Caco-2 (cell line): ENCODE results near the gene TWIST1. TPM values are rescaled to one million over a fixed set of nuclear protein-coding genes. Genes with fewer than 3 reads are reported as not detected.

Experiments used
- BruUV-seq: library from RNA; stranded (reverse); fragments of 400-500 nt; replicated peaks from 2 replicates; lab custom pipeline; 2021; lab: Mats Ljungman, UMichigan
- CTCF ChIA-PET: fragments of 300-600 bp; sonication (Branson Sonifier 250); formaldehyde crosslinking; loops from one replicate; lab custom pipeline; 2022; ENCODE audit warnings: antibody characterized with exemption; lab: Charles Lee
- POLR2A ChIA-PET: fragments of 300-600 bp; sonication (Branson Sonifier 250); formaldehyde crosslinking; loops from one replicate; lab custom pipeline; 2022; ENCODE audit warnings: antibody characterized with exemption; lab: Charles Lee
- DNase-seq, 2 experiments: peaks; one replicate each; pipeline versions ENCODE4 v3.0.0 to v3.0.0-alpha.2; 2020 to 2022
- H3K27me3 ChIP-seq: replicated peaks from 2 replicates; pipeline ENCODE4 v1.6.0; 2011; ENCODE audit warnings: low read length; ENCODE audit not compliant: control insufficient read depth, insufficient read depth
- H3K36me3 ChIP-seq: 2 replicates; pipeline ENCODE4 v1.5.1; 2011; ENCODE audit warnings: low read length; ENCODE audit not compliant: control insufficient read depth, insufficient read depth
- H3K4me1 ChIP-seq: fragments of 250-450 bp; sonication (Bioruptor Pico); 2 replicates; pipeline ENCODE4 v1.5.1; 2020; ENCODE audit warnings: mild to moderate bottlenecking
- H3K4me3 ChIP-seq: 2 replicates; pipeline ENCODE4 v1.5.1; 2011; ENCODE audit warnings: low read depth, mild to moderate bottlenecking, control low read depth, low read length
- H3K9me3 ChIP-seq: fragments of 250-450 bp; sonication (Bioruptor Pico); 2 replicates; pipeline ENCODE4 v1.5.1; 2020; ENCODE audit warnings: mild to moderate bottlenecking, moderate library complexity
- H3K27ac Mint-ChIP-seq: one replicate; pipeline ENCODE4 v1.8.0; 2022; ENCODE audit warnings: mixed read lengths; ENCODE audit not compliant: unreplicated experiment
- H3K27me3 Mint-ChIP-seq: one replicate; pipeline ENCODE4 v1.8.0; 2022; ENCODE audit warnings: mixed read lengths; ENCODE audit not compliant: insufficient read depth, unreplicated experiment
- H3K36me3 Mint-ChIP-seq: one replicate; pipeline ENCODE4 v1.8.0; 2022; ENCODE audit warnings: mild to moderate bottlenecking, mixed read lengths; ENCODE audit not compliant: insufficient read depth, unreplicated experiment
- H3K4me1 Mint-ChIP-seq: one replicate; pipeline ENCODE4 v1.8.0; 2022; ENCODE audit warnings: low read depth, mixed read lengths; ENCODE audit not compliant: unreplicated experiment
- H3K4me3 Mint-ChIP-seq: one replicate; pipeline ENCODE4 v1.8.0; 2022; ENCODE audit warnings: mild to moderate bottlenecking, moderate library complexity, mixed read lengths; ENCODE audit not compliant: unreplicated experiment
- H3K9me3 Mint-ChIP-seq: one replicate; pipeline ENCODE4 v1.8.0; 2022; ENCODE audit warnings: mixed read lengths; ENCODE audit not compliant: unreplicated experiment
- CTCF ChIP-seq, 2 experiments: fragments of 200-600 bp in 1 of 2; IDR thresholded peaks; 1 replicate in 1 of 2; 2 replicates in 1 of 2; pipeline versions ENCODE4 v1.5.1 to v1.8.0; 2011 to 2022; ENCODE audit warnings: antibody characterized with exemption in 1 of 2, control low read depth in 1 of 2, inconsistent platforms in 1 of 2, low read depth in 1 of 2, low read length in 1 of 2, mild to moderate bottlenecking in 1 of 2, moderate library complexity in 1 of 2; ENCODE audit not compliant: insufficient read depth in 1 of 2, severe bottlenecking in 1 of 2, unreplicated experiment in 1 of 2
- intact Hi-C: fragments of 100-400 bp; cut with micrococcal nuclease; formaldehyde crosslinking; loops from one replicate; pipeline ENCODE4 v1.10.0; 2022; ENCODE audit not compliant: unreplicated experiment
- total RNA-seq: library from RNA; stranded (reverse); gene quantifications from 2 replicates; pipeline ENCODE4 v1.2.3, GENCODE V29; 2022

The TWIST1 gene
- total RNA-seq, 1 experiment from 2014 or later: not detected

GRCh38 chr7:19110776-19111175 lies 6.7 kb downstream of the TWIST1 start:
- peaks cover 23% of the 10 kb centered on the region for H3K27me3 Mint-ChIP-seq
- ChIA-PET POLR2A (no interaction called here), CTCF (no interaction called here)
- H3K4me1 Mint-ChIP-seq: no peaks in the 10 kb centered on the region
- no peaks in the 10 kb centered on the region for H3K27me3 ChIP-seq
- intact Hi-C loops: no loop called here
- no peak for DNase-seq
- H3K4me3 ChIP-seq: no peak overlapping the region
- BruUV-seq: no TSS peak
- no peaks in the 10 kb centered on the region for H3K9me3 ChIP-seq
- no peaks in the 10 kb centered on the region for H3K9me3 Mint-ChIP-seq
- H3K27ac Mint-ChIP-seq: no peak overlapping the region
- TF ChIP-seq CTCF (IDR thresholded peaks at IDR 0.05; ENCODE audit: insufficient read depth in 1 of 2, low read depth in 1 of 2, low read length in 1 of 2, severe bottlenecking in 1 of 2, unreplicated experiment in 1 of 2): no peak
- no peaks in the 10 kb centered on the region for H3K36me3 ChIP-seq
- H3K4me3 Mint-ChIP-seq: no peak overlapping the region
- H3K36me3 Mint-ChIP-seq: no peaks in the 10 kb centered on the region
- no peaks in the 10 kb centered on the region for H3K4me1 ChIP-seq

GRCh38 chr7:19110026-19110730 lies 7.3 kb downstream of the TWIST1 start:
- intact Hi-C loops: no loop called here
- Histone ChIP-seq H3K4me1 (no peaks in the 10 kb centered on the region), H3K27me3 (no peaks in the 10 kb centered on the region), H3K9me3 (no peaks in the 10 kb centered on the region), H3K4me3 (no peak overlapping the region), H3K36me3 (no peaks in the 10 kb centered on the region)
- peaks cover 26% of the 10 kb centered on the region for H3K27me3 Mint-ChIP-seq
- no peak overlapping the region for H3K4me3 Mint-ChIP-seq
- ChIA-PET CTCF (no interaction called here), POLR2A (no interaction called here)
- BruUV-seq: no TSS peak
- no peak for TF ChIP-seq CTCF (IDR thresholded peaks at IDR 0.05; ENCODE audit: insufficient read depth in 1 of 2, low read depth in 1 of 2, low read length in 1 of 2, severe bottlenecking in 1 of 2, unreplicated experiment in 1 of 2)
- no peak for DNase-seq
- no peak overlapping the region for H3K27ac Mint-ChIP-seq
- H3K4me1 Mint-ChIP-seq: no peaks in the 10 kb centered on the region
- H3K36me3 Mint-ChIP-seq: no peaks in the 10 kb centered on the region
- H3K9me3 Mint-ChIP-seq: no peaks in the 10 kb centered on the region

- DNase-seq: no peak
- Mint-ChIP-seq H3K9me3 (no peaks in the 10 kb centered on the region), H3K36me3 (no peaks in the 10 kb centered on the region), H3K27ac (no peak overlapping the region), H3K4me3 (no peak overlapping the region), H3K4me1 (no peaks in the 10 kb centered on the region), H3K27me3 (peaks cover 27% of the 10 kb centered on the region)
- ChIA-PET CTCF (no interaction called here), POLR2A (no interaction called here)
- no TSS peak for BruUV-seq
- intact Hi-C loops: no loop called here
- Histone ChIP-seq H3K4me3 (no peak overlapping the region), H3K36me3 (no peaks in the 10 kb centered on the region), H3K4me1 (no peaks in the 10 kb centered on the region), H3K9me3 (no peaks in the 10 kb centered on the region), H3K27me3 (no peaks in the 10 kb centered on the region)
- no peak for TF ChIP-seq CTCF (IDR thresholded peaks at IDR 0.05; ENCODE audit: insufficient read depth in 1 of 2, low read depth in 1 of 2, low read length in 1 of 2, severe bottlenecking in 1 of 2, unreplicated experiment in 1 of 2)
Observed at GRCh38 chr7:19109000-19109946, 8.2 kb downstream of the TWIST1 start.
